Loucy (cell line): ENCODE results near the gene ARHGEF9.
"Not testable (repeated sequence)": the region's sequence is repeated elsewhere in the genome, so short reads cannot be mapped to it uniquely, and the experiment has no call there.

Experiments
- H2AFZ ChIP-seq: fragments of 200-600 bp; sonication (generic); 2 replicates; pipeline ENCODE4 v1.6.0; 2016; ENCODE audit warnings: antibody characterized with exemption, mild to moderate bottlenecking, low read length, moderate library complexity
- H3F3A ChIP-seq: fragments of 200-600 bp; 2 replicates; pipeline ENCODE4 v1.6.0; 2016; ENCODE audit warnings: antibody characterized with exemption, low read depth, mild to moderate bottlenecking
- H3K27me3 ChIP-seq: fragments of 200-600 bp; sonication (generic); 2 replicates; pipeline ENCODE4 v1.6.1; 2014; ENCODE audit warnings: low read length, mild to moderate bottlenecking; ENCODE audit not compliant: insufficient read depth, poor library complexity, severe bottlenecking
- H3K36me3 ChIP-seq: fragments of 200-600 bp; sonication (generic); 2 replicates; pipeline ENCODE4 v1.6.1; 2016; ENCODE audit warnings: low read length; ENCODE audit not compliant: insufficient read depth
- H3K4me1 ChIP-seq: fragments of 200-600 bp; sonication (generic); 2 replicates; pipeline ENCODE4 v1.5.1; 2014; ENCODE audit warnings: low read length, mild to moderate bottlenecking; ENCODE audit not compliant: insufficient read depth, poor library complexity, severe bottlenecking
- H3K4me2 ChIP-seq: fragments of 200-600 bp; sonication (generic); 2 replicates; pipeline ENCODE4 v1.6.0; 2014; ENCODE audit warnings: antibody characterized with exemption, low read length, low read depth, mild to moderate bottlenecking; ENCODE audit not compliant: poor library complexity, severe bottlenecking
- H3K4me3 ChIP-seq: fragments of 200-600 bp; sonication (generic); 2 replicates; pipeline ENCODE4 v1.5.1; 2014; ENCODE audit warnings: low read length, mild to moderate bottlenecking, mixed read lengths; ENCODE audit not compliant: poor library complexity, severe bottlenecking
- H3K79me2 ChIP-seq: fragments of 200-600 bp; sonication (generic); 2 replicates; pipeline ENCODE4 v1.6.1; 2014; ENCODE audit warnings: low read length; ENCODE audit not compliant: insufficient read depth
- H3K9ac ChIP-seq: fragments of 200-600 bp; sonication (generic); 2 replicates; pipeline ENCODE4 v1.6.0; 2014; ENCODE audit warnings: mild to moderate bottlenecking, low read depth, low read length, moderate library complexity; ENCODE audit not compliant: poor library complexity, severe bottlenecking
- H3K9me2 ChIP-seq: fragments of 200-600 bp; sonication (generic); replicated peaks from 2 replicates; pipeline ENCODE4 v1.6.1; 2016; ENCODE audit warnings: low read depth, low read length, mixed read lengths
- H3K9me3 ChIP-seq: fragments of 200-600 bp; sonication (generic); 2 replicates; pipeline ENCODE4 v1.6.1; 2014; ENCODE audit warnings: mild to moderate bottlenecking, antibody characterized with exemption, low read length, low read depth; ENCODE audit not compliant: insufficient read depth
- H4K20me1 ChIP-seq: fragments of 200-600 bp; sonication (generic); 2 replicates; pipeline ENCODE4 v1.6.0; 2014; ENCODE audit warnings: antibody characterized with exemption, low read length, mild to moderate bottlenecking; ENCODE audit not compliant: insufficient read depth, poor library complexity, severe bottlenecking
- EZH2phosphoT487 ChIP-seq: fragments of 200-600 bp; IDR thresholded peaks from 2 replicates; pipeline ENCODE4 v1.6.1; 2018; ENCODE audit warnings: antibody characterized with exemption, mild to moderate bottlenecking, moderate library complexity, borderline replicate concordance
- TF ChIP-seq, protein P1 (sequence below): fragments of 200-600 bp; sonication (generic); conservative IDR thresholded peaks from 2 replicates; pipeline ENCODE4 v1.5.1; 2014; ENCODE audit warnings: mild to moderate bottlenecking, antibody characterized with exemption, low read length

Gene ARHGEF9

DNA sequence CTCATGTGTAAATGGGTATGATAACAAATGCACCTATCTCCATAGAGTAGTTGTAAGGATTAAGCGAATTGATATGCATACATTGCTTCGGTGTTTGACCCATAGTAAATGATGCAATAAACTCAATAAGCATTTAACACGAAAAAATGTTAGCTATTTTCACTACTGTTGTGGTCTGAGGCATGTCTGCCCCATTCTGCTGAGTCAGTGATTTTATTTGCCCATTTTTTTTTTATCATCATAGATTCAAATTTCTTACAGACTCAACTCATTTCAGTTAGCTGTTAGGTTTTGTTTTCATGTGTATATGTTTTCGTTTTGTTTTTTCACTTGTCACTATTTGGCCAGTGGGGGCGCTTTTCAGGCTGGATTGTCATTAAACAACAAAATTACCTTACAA lies 27.8 kb upstream of the ARHGEF9 start:
- no peaks in the 10 kb centered on the region for H3K4me1 ChIP-seq
- H3K4me2 ChIP-seq = no peak overlapping the region
- H3K36me3 ChIP-seq = no peaks in the 10 kb centered on the region
- no peak overlapping the region for H2AFZ ChIP-seq
- no peaks in the 10 kb centered on the region for H3K27me3 ChIP-seq
- H4K20me1 ChIP-seq = no peaks in the 10 kb centered on the region
- no peak overlapping the region for H3K4me3 ChIP-seq
- no peaks in the 10 kb centered on the region for H3K79me2 ChIP-seq
- no peaks in the 10 kb centered on the region for H3K9me3 ChIP-seq
- H3F3A ChIP-seq = no peaks in the 10 kb centered on the region
- no peak overlapping the region for H3K9ac ChIP-seq
- H3K9me2 ChIP-seq = no peaks in the 10 kb centered on the region
- TF ChIP-seq EZH2phosphoT487 = no peak
- TF ChIP-seq, protein P1, sequence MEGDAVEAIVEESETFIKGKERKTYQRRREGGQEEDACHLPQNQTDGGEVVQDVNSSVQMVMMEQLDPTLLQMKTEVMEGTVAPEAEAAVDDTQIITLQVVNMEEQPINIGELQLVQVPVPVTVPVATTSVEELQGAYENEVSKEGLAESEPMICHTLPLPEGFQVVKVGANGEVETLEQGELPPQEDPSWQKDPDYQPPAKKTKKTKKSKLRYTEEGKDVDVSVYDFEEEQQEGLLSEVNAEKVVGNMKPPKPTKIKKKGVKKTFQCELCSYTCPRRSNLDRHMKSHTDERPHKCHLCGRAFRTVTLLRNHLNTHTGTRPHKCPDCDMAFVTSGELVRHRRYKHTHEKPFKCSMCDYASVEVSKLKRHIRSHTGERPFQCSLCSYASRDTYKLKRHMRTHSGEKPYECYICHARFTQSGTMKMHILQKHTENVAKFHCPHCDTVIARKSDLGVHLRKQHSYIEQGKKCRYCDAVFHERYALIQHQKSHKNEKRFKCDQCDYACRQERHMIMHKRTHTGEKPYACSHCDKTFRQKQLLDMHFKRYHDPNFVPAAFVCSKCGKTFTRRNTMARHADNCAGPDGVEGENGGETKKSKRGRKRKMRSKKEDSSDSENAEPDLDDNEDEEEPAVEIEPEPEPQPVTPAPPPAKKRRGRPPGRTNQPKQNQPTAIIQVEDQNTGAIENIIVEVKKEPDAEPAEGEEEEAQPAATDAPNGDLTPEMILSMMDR = no peak

DNA sequence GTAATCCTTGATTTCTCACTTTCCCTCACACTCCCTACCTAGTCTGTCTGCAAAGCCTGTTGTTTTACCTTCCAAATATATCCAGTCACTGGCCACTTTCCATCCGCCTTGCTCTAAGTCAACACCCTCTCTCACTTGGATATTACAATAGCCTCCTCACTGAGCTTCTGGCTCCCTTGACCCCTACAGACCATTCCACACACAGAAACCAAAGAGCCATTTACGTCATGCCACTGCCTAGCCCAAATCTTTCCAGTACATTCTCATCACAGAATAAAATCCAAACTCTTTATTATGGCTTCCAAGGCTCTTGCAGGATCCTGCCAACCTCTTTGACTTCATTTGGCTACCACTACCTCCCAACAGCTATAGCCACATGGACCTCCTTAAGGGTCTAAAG lies 25.7 kb upstream of the ARHGEF9 start:
- Histone ChIP-seq H3F3A (no peaks in the 10 kb centered on the region), H3K79me2 (no peaks in the 10 kb centered on the region), H4K20me1 (no peaks in the 10 kb centered on the region), H3K9ac (no peak overlapping the region), H3K27me3 (no peaks in the 10 kb centered on the region), H2AFZ (no peak overlapping the region), H3K9me3 (no peaks in the 10 kb centered on the region), H3K36me3 (no peaks in the 10 kb centered on the region), H3K4me3 (no peak overlapping the region), H3K4me2 (no peak overlapping the region), H3K9me2 (no peaks in the 10 kb centered on the region), H3K4me1 (no peaks in the 10 kb centered on the region)
- TF ChIP-seq, protein P1 = no peak
- TF ChIP-seq EZH2phosphoT487 = no peak

DNA sequence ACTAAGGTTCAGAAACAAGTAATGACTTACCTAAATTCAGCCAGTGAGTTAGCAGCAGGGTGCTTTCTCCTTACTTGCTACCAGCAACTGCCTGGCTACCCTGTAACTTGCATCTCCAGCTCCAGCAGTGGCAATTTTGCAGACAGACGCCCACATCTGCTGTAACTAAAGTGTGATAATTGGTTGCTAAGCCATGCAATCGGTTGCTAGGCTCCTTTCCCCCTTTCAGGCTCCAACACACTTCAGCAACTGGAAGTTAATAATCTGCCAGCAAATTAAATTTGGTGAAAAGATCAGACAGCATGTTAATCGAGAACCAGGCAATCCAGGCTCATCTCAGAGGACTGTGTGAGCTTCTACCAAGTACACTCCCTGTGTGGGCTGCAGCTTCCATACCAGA lies 24.2 kb upstream of the ARHGEF9 start:
- no peaks in the 10 kb centered on the region for H3K9me2 ChIP-seq
- H3K36me3 ChIP-seq = no peaks in the 10 kb centered on the region

DNA sequence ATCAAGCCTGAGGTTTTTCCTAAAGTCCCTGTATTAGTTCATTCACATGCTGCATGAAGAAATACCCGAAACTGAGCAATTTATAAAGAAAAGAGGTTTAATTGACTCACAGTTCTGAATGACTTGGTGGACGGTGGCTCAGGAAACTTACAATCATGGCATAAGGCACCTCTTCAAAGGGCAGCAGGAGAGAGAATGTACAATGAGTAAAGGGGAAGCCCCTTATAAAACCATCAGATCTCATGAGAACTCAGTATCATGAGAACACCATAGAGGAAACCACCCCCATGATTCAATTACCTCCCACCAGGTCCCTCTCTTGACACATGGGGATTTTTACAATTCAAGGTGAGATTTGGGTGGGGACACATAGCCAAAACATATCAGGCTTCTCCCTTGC lies 10.4 kb upstream of the ARHGEF9 start:
- not testable (repeated sequence) for H3K9me3 ChIP-seq, H3K4me3 ChIP-seq, H2AFZ ChIP-seq, H3K36me3 ChIP-seq, H3K27me3 ChIP-seq, H3F3A ChIP-seq, H3K9ac ChIP-seq, H3K4me2 ChIP-seq, H3K4me1 ChIP-seq, H4K20me1 ChIP-seq, H3K79me2 ChIP-seq, H3K9me2 ChIP-seq

More for the DNA sequence above, 24.2 kb upstream of the ARHGEF9 start:
- no peaks in the 10 kb centered on the region for H3K9me3 ChIP-seq
- H4K20me1 ChIP-seq = no peaks in the 10 kb centered on the region
- H3F3A ChIP-seq = no peaks in the 10 kb centered on the region
- no peak overlapping the region for H2AFZ ChIP-seq
- no peak overlapping the region for H3K4me2 ChIP-seq
- H3K27me3 ChIP-seq = no peaks in the 10 kb centered on the region
- H3K9ac ChIP-seq = no peak overlapping the region
- no peaks in the 10 kb centered on the region for H3K4me1 ChIP-seq
- no peaks in the 10 kb centered on the region for H3K79me2 ChIP-seq
- TF ChIP-seq, protein P1 = no peak
- TF ChIP-seq EZH2phosphoT487 = no peak
- H3K4me3 ChIP-seq = no peak overlapping the region
